Hepatocyte (in vitro differentiated cells): ENCODE data around the gene PITHD1.

Experiments used
- CTCF ChIP-seq: fragments of 200-600 bp; sonication (generic); IDR thresholded peaks from 2 replicates; pipeline ENCODE4 v1.5.1; 2016; ENCODE audit warnings: antibody characterized with exemption, mild to moderate bottlenecking; ENCODE audit not compliant: poor library complexity
- EZH2 ChIP-seq: fragments of 200-600 bp; sonication (generic); IDR thresholded peaks from 2 replicates; pipeline ENCODE4 v1.6.1; 2016; ENCODE audit warnings: antibody characterized with exemption, mild to moderate bottlenecking, borderline replicate concordance
- EZH2phosphoT487 ChIP-seq: fragments of 200-600 bp; sonication (generic); IDR thresholded peaks from one replicate; pipeline ENCODE4 v1.6.1; 2018; ENCODE audit warnings: antibody characterized with exemption, mild to moderate bottlenecking, low read depth, moderate library complexity; ENCODE audit not compliant: unreplicated experiment, severe bottlenecking

- TF ChIP-seq CTCF (no peak), EZH2 (no peak), EZH2phosphoT487 (no peak)
These were observed 39.4 kb downstream of the PITHD1 start for GRCh38 chr1:23817633-23818032.
